A673 (cell line): Measurements from ENCODE around the gene SUFU.
"Not testable (repeated sequence)": the region's sequence is repeated elsewhere in the genome, so short reads cannot be mapped to it uniquely, and the experiment has no call there.

Experiments
- CTCF ChIP-seq: fragments of 300-800, 200-600 bp; sonication (generic); conservative IDR thresholded peaks from 2 replicates; pipeline ENCODE4 v1.5.1; 2017; ENCODE audit warnings: low read depth, mild to moderate bottlenecking, antibody characterized with exemption, low read length, moderate library complexity, mixed read lengths
- EZH2 ChIP-seq: fragments of 200-600 bp; sonication (generic); IDR thresholded peaks from 2 replicates; pipeline ENCODE4 v1.6.1; 2017; ENCODE audit warnings: borderline replicate concordance, low read depth, mild to moderate bottlenecking, mixed read lengths, antibody characterized with exemption, low read length; ENCODE audit not compliant: poor library complexity, severe bottlenecking

- not testable (repeated sequence) for TF ChIP-seq EZH2, CTCF
These were observed 31.2 kb downstream of the SUFU start for GRCh38 chr10:102534966-102535365.
